Stimulated activated CD4-positive, alpha-beta T cell treated with anti-CD3 and anti-CD28 coated beads, Interleukin-1b, Interleukin-23, amount 100 ng/mL, for 1 hour (primary cell): ENCODE results near the gene IGFBP7.

ENCODE experiments used
- DNase-seq, 2 donors: peaks; one replicate each; pipeline ENCODE4 v3.0.0-alpha.2; 2020; ENCODE audit warnings: low read depth in 2 of 2

Gene IGFBP7

GRCh38 chr4:57129477-57129876 lies 19.3 kb upstream of the IGFBP7 start:
- DNase-seq: no peak

DNA sequence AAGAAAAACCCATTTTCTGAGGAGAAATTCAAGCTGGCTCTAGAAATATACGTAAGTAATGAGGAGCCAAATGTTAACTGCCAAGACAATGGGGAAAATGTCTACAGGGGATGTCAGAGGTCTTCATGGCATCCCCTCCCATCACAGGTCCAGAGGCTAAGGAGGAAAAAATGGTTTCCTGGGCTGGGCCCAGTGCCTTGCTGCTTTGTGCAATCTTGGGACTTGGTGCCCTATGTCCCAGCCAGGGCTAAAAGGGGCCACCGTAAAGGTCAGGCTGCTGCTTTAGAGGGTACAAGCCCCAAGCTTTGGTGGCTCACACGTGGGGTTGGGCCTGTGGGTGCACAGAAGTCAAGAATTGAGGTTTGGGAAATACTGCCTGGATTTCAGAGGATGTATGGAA lies 17.2 kb upstream of the IGFBP7 start:
- DNase-seq: no peak

DNA sequence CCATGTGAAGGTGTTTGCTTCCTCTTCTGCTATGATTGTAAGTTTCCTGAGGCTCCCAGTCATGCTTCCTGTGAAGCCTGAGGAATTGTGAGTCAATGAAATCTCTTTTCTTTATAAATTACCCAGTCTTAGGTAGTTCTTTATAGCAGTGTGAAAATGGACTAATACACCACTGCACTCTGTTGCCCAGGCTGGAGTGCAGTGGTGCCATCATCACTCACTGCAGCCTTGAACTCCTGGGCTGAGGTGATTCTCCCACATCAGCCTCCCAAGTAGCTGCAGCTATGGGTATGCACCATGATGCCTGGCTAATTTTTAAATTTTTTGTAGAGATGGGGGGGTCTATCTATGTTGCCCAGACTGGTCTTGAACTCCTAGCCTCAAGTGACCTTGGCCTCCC lies 15.8 kb upstream of the IGFBP7 start:
- no peak for DNase-seq

DNA sequence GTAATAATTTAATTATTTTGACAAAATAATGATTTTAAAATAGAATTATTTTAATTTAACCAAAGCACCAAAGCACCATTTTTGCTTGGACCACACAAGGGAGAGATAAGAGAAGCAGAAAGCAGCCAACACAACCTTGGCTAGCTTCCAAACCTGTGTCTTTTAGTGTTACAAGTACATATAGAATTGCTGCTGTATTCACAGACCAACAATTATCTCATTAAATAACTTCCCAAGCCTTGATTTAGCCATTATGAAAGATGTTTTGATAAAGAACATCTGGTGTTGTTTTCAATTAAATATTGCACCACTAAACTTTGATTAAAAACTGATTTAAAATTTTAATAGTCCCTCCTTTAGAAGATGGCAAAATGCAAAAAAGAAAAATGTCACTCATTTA lies 14.0 kb upstream of the IGFBP7 start:
- no peak for DNase-seq

DNA sequence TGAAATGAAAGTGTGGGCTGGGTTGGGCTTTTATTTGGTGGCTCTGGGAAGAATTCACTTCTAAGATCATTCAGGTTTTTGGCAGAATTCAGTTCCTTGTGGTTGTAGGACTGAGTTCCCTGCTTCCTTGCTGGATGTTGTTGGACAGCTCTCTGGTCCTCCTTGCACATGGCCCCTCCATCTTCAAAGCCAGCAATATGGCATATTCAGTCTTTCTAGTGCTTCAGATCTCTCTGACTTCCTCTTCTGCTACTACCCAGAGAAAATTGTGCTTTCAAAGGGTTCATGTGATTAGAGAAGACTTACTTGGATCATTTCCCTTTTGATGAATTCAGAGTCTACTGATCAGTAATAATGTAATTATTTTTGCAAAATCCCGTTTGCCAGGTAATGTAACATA lies 12.8 kb upstream of the IGFBP7 start:
- DNase-seq: no peak

DNA sequence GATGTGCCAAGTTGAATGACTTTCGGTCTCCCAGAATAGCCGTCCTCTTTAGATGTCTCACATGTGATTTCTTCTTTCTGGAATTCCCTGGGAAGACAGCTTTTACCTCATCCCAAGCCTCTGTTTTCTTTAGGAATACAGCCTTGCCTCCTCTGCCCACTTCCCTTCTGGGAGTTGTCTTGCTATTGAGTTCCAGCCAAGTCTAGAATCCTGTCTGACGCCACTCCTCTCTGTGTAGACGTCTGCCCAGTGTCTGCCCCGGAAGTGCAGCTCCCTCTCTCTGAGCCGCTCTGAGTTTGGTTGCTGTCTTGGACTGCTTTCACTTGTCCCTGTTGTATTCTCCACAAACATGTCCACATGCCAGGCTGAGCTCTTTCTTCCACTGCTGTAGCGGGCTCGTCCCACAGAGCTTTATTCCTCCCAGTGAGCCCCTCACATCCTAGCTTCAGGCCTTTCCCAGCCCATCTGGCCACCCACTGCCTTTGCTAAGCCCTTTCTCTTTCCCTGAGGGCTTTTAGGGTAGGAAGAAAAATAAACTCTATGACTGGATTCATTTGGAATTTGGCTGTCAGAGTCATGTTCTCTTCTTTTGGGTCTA lies 9.0 kb upstream of the IGFBP7 start:
- DNase-seq: no peak

DNA sequence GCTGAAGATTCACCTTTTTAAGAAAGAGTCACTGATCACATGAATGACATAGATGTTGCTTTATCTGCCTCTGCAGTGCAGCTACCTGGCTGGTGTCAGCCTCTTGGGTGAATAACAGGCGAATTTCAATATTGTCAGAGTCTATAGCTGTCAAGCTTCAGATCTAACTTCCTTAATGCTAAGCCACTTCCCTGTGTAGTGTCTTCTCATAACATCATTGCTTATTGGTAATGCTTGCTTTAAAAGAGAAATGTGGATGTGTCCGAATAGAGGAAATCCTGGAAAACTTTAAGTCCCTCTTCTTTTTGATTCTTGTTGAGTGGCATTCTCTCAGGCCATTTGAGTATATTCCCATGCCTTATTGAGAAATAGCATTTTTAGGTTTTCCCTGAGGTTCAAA lies 7.3 kb upstream of the IGFBP7 start:
- no peak for DNase-seq

- no peak for DNase-seq
These were observed 6.1 kb upstream of the IGFBP7 start for GRCh38 chr4:57116245-57116644.

GRCh38 chr4:57114973-57115372 lies 4.8 kb upstream of the IGFBP7 start:
- DNase-seq: no peak

DNA sequence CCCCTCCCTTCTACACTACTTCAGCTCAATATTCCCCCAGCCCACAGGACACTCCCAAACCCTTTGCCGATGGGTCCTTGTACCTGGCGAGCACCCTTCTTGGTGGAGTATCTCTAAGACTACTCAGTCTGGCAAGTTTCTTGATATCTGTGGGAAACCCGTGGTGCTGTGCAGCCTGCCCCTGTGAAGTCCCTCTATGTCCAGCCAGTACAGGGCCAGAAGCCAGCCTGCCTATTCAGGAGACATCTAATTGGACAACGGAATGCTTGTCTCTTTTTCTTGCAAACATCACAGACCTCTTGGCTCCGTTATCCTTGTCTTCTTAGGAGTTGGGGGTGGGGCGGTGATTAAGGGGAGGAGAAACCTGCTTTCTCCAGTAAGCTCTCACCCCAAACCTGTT lies 3.7 kb upstream of the IGFBP7 start:
- DNase-seq: no peak

DNA sequence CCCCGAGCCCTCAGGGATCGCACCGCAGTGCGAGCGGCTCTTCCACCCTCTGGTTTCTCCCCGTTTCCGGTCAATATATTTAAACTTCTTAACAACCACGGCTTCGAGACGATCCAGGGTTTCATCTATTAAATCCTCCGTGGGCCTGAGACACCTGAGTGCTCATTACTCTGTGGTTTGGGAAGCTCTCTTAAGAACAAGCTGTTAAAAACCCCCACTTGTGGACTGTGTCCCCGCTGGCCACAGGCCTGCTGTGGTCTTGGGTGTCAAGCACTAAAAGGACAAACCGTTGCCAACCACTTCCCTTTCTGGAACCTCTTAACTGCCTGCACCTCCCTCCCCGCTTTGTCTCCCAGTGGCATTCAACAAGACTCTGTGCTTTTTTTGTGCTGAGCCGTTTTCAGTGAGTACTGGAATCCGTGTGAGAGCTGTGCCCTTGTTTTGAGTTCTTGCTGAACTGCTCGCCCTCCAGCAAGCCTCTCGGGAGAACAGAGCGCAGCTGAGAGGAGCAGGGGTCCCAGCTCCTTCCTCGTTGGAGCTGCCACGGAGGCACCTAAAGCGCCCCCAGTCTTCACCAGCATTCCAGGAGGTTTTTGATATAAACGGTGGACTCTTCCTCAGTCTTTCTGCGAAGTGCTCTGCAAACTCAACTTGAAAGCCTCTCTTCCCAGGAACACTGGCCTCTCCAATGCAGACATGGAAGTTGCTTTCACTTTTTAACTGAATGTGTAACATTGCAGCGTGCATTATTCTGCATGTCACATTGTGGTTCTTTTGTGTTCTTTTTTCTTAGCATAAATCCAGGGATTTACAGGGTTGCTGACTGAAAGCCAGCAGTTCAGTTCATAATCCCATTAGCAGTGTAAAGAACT lies 691 bp upstream of the IGFBP7 start:
- no peak for DNase-seq

DNA sequence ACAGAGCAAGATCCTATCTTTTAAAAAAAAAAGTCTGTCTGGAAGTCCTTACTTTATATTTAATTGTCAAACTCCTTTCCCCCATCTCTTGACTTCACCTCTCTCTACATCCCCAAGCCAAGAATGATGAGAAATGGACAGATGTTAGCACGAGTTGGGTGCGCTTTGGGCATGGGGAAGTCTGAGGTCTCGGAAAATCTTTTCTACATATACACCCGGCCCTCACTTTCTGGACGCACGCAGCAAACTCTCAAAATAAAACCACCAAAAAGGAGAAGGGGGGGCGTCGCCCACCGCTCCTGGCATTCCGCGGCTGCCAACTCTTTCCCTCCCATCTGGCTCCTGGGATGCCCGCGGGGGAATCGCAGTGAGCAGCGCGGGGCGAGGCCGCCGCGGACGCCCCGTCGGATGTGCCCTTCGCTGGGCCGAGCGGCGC lies 756 bp downstream of the IGFBP7 start:
- DNase-seq: no peak

DNA sequence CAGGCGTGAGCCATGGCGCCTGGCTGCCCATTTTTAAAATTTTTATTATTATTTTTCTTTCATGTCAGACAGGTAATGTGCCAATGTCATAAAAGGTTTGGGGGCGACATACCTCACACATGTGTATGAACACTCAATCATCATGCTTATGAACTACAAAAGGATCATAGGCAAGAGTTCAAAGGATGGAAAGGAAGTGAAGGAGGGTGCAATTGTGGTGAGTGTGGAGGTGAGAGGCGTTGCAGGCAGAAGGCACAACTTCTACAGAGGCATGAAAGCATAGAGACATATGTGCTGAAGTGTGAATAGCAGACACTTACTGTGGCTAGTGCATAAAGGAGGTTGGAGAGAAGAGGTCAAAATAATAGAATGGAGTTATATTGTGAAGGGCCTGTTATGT lies 4.0 kb downstream of the IGFBP7 start:
- DNase-seq: no peak

DNA sequence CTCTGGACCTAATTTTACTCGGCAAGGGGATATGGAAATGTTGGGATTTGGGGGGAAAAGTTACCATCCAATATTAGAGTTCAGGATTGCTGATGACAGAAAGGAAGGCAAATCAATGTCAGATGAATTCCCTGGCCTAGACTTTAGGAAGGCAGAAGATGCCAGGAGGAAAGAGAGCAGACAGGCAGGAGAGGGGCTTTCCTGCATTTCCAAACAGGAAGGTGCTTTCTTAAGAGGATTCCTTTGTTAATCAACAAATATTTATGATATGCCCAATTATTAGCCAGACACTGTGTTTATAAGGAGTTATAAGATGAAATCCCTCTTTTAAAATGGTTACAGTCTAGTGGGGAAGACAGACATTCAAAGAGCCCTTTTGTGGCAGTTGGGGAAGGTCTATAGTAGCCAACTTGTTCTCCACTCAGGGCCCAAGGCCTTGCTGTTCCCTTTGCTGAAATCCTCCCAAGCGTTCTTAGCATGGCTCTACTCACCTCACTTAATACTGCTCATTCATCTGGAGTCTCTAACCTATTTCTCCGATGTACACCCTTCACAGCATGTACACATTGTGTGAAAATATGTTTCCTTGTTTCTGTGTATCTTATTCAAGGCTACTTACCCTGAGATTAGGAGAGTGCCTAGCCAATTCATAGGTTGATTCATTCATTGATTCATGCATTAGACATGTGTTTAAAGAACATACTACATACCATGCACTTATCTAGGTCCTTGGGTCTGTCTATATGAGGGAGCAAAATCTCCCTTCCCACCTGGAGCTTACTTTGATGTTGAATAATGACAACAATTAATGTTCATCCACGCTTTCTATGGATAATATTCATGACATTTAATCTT lies 5.3 kb downstream of the IGFBP7 start:
- no peak for DNase-seq

DNA sequence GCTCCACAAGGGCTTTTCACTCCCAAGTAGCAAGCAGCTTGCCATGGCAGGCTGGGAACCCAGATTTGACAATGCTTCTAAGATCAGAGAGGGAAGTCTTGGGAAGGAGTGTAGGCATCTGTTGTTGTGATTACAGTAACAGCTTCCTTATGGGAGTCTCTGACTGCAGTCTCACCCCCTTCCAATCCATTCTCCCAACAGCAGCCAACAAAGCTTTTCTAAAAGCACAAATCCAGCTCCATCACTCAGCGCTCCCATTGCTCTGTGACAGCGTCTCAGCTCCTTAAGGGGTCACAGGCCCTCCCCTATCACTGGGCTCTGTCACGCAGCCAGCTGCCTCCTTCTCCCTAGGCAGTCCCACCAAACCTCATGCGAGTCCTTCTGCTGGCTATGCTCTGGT lies 7.1 kb downstream of the IGFBP7 start:
- no peak for DNase-seq

GRCh38 chr4:57102050-57102624 lies 8.0 kb downstream of the IGFBP7 start:
- DNase-seq: no peak

- DNase-seq: no peak
These were observed 9.1 kb downstream of the IGFBP7 start for GRCh38 chr4:57100979-57101651.

GRCh38 chr4:57099363-57099762 lies 10.8 kb downstream of the IGFBP7 start:
- DNase-seq: no peak

GRCh38 chr4:57098941-57099340 lies 11.2 kb downstream of the IGFBP7 start:
- DNase-seq: no peak

DNA sequence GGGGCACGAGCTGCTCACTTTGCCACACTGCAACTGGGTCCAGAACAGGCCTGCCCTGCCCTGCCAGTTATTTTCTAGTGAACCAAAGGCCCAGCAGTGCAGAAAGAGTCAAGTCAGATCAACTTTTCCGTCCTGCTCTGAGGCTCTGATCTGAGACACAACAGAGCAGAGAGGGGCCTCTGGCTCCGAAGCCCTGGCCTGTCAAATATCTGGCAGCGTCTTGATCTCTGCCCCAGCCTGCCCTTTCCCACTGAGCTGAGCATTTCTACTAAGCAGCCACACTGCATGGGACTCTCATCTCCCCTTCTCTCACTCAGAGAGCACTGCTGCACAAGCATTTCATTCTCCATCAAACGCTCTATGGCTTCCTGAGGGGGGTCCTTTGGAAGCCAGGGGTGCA lies 11.8 kb downstream of the IGFBP7 start:
- no peak for DNase-seq

- no peak for DNase-seq
These were observed 12.5 kb downstream of the IGFBP7 start for GRCh38 chr4:57097711-57098110.

DNA sequence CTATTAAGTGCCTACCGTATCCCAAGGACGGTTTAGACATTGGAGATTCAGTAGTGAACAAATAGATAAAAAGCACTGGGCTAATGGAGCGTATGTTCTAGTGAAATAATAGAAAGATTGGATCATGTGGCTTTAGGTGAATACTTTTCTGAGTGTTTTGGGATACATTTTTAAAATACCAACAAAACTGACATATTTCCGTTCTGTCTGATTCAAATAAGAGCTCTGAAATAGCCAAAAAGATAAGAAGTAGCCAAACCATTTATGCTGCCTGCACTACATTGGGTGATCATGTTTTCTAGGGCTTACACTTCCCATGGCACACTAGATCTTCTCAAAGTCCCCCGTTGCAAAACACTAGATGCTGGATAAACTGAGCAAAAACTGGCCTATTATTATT lies 14.2 kb downstream of the IGFBP7 start:
- DNase-seq: no peak
